ENCODE measurements around the gene RORC. TPM values are rescaled to one million over a fixed set of nuclear protein-coding genes. Genes with fewer than 3 reads are reported as not detected.

Gene RORC
- total RNA-seq, 1 donor from 2014 or later: not detected

DNA sequence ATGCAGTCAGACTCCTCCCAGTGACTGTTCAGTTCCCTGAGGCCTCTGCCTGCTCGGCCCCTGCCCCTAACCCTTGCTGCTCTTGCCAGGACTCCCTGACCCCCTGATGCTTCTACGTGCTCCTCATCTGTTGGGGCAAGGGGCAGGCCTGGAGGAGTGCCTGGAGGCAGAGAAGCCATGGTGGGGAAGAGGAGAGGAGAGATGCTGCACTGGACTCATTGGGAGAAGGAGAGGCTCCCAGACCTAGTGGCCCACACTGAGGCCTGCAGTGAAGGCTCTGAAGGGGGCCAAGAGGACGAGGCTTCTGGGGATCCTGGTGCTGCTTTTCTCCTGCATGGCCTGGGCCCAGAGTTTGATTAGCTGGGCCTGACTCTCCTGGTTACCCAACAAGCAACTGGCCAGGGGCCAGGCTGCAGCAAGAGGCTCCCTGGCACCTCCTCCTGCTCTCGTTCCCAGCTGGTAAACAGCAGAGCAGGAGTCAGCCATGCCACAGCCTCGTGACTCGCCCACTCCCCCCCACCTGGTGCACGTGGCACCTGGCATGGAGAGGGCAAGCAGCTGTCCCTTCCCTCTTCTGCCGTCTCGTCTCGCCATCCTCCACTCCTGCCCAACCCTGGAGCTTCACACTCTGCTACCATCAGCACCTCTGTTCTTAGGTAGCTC, 847 bp upstream of the RORC start:
- TF ChIP-seq, protein P1, sequence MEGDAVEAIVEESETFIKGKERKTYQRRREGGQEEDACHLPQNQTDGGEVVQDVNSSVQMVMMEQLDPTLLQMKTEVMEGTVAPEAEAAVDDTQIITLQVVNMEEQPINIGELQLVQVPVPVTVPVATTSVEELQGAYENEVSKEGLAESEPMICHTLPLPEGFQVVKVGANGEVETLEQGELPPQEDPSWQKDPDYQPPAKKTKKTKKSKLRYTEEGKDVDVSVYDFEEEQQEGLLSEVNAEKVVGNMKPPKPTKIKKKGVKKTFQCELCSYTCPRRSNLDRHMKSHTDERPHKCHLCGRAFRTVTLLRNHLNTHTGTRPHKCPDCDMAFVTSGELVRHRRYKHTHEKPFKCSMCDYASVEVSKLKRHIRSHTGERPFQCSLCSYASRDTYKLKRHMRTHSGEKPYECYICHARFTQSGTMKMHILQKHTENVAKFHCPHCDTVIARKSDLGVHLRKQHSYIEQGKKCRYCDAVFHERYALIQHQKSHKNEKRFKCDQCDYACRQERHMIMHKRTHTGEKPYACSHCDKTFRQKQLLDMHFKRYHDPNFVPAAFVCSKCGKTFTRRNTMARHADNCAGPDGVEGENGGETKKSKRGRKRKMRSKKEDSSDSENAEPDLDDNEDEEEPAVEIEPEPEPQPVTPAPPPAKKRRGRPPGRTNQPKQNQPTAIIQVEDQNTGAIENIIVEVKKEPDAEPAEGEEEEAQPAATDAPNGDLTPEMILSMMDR (IDR thresholded peaks at IDR 0.05; ENCODE audit: insufficient read depth, low read depth, low read length): no peak
- TF ChIP-seq EZH2 (IDR thresholded peaks at IDR 0.05; ENCODE audit: insufficient read depth, low read length): no peak
- H3K9me3 ChIP-seq (ENCODE audit: insufficient read depth, low read depth, low read length): no peaks in the 10 kb centered on the region
- DNase-seq (ENCODE audit: low read depth): no peak
- no peaks in the 10 kb centered on the region for H3K79me2 ChIP-seq (ENCODE audit: insufficient read depth, low read length)
- peaks cover 5% of the 10 kb centered on the region for H4K20me1 ChIP-seq (ENCODE audit: insufficient read depth, low read length)
- Mint-ChIP-seq H3K4me1 (ENCODE audit: low read depth, unreplicated experiment) (peaks cover 14% of the 10 kb centered on the region), H3K4me3 (ENCODE audit: unreplicated experiment) (no peak overlapping the region), H3K27me3 (ENCODE audit: low read depth, unreplicated experiment) (peaks cover 41% of the 10 kb centered on the region), H3K36me3 (ENCODE audit: low read depth, unreplicated experiment) (no peaks in the 10 kb centered on the region), H3K9me3 (ENCODE audit: unreplicated experiment) (no peaks in the 10 kb centered on the region), H3K27ac (ENCODE audit: unreplicated experiment) (no peak overlapping the region)
- H3K9ac ChIP-seq (ENCODE audit: low read length): no peak overlapping the region
- no peak overlapping the region for H3K4me2 ChIP-seq (ENCODE audit: low read length)
- no peak overlapping the region for H3K27ac ChIP-seq (ENCODE audit: low read depth, low read length)
- H3K4me1 ChIP-seq (ENCODE audit: insufficient read depth, low read length): no peaks in the 10 kb centered on the region
- no peak for FAIRE-seq
- peaks cover 5% of the 10 kb centered on the region for H3K27me3 ChIP-seq (ENCODE audit: insufficient read depth, low read length)
- H2AFZ ChIP-seq (ENCODE audit: low read depth, low read length): no peak overlapping the region
- H3K36me3 ChIP-seq (ENCODE audit: insufficient read depth, low read length): no peaks in the 10 kb centered on the region
- no peak overlapping the region for H3K4me3 ChIP-seq (ENCODE audit: insufficient read depth, low read depth, low read length)

GRCh38 chr1:151831256-151831591, 378 bp downstream of the RORC start:
- DNase-seq (ENCODE audit: low read depth) (no peak), FAIRE-seq (no peak)
- Histone ChIP-seq H3K27ac (ENCODE audit: low read depth, low read length) (no peak overlapping the region), H3K9ac (ENCODE audit: low read length) (no peak overlapping the region), H3K4me1 (ENCODE audit: insufficient read depth, low read length) (no peaks in the 10 kb centered on the region), H4K20me1 (ENCODE audit: insufficient read depth, low read length) (no peaks in the 10 kb centered on the region), H3K9me3 (ENCODE audit: insufficient read depth, low read depth, low read length) (no peaks in the 10 kb centered on the region), H3K4me2 (ENCODE audit: low read length) (no peak overlapping the region), H3K27me3 (ENCODE audit: insufficient read depth, low read length) (no peaks in the 10 kb centered on the region), H3K79me2 (ENCODE audit: insufficient read depth, low read length) (no peaks in the 10 kb centered on the region), H3K4me3 (ENCODE audit: insufficient read depth, low read depth, low read length) (no peak overlapping the region), H3K36me3 (ENCODE audit: insufficient read depth, low read length) (no peaks in the 10 kb centered on the region), H2AFZ (ENCODE audit: low read depth, low read length) (no peak overlapping the region)
- no peaks in the 10 kb centered on the region for H3K36me3 Mint-ChIP-seq (ENCODE audit: low read depth, unreplicated experiment)
- peaks cover 41% of the 10 kb centered on the region for H3K27me3 Mint-ChIP-seq (ENCODE audit: low read depth, unreplicated experiment)
- H3K4me3 Mint-ChIP-seq (ENCODE audit: unreplicated experiment): no peak overlapping the region
- H3K27ac Mint-ChIP-seq (ENCODE audit: unreplicated experiment): no peak overlapping the region
- TF ChIP-seq, protein P1 (IDR thresholded peaks at IDR 0.05; ENCODE audit: insufficient read depth, low read depth, low read length): no peak
- no peak for TF ChIP-seq EZH2 (IDR thresholded peaks at IDR 0.05; ENCODE audit: insufficient read depth, low read length)
- no peaks in the 10 kb centered on the region for H3K9me3 Mint-ChIP-seq (ENCODE audit: unreplicated experiment)
- peaks cover 6% of the 10 kb centered on the region for H3K4me1 Mint-ChIP-seq (ENCODE audit: low read depth, unreplicated experiment)

GRCh38 chr1:151830055-151830454, 1.5 kb downstream of the RORC start:
- H3K4me2 ChIP-seq (ENCODE audit: low read length): no peak overlapping the region
- H3K9me3 ChIP-seq (ENCODE audit: insufficient read depth, low read depth, low read length): no peaks in the 10 kb centered on the region
- no peak overlapping the region for H3K27ac Mint-ChIP-seq (ENCODE audit: unreplicated experiment)
- FAIRE-seq (no peak), DNase-seq (ENCODE audit: low read depth) (no peak)
- no peaks in the 10 kb centered on the region for H3K36me3 Mint-ChIP-seq (ENCODE audit: low read depth, unreplicated experiment)
- peaks cover 6% of the 10 kb centered on the region for H3K4me1 Mint-ChIP-seq (ENCODE audit: low read depth, unreplicated experiment)
- H3K4me3 Mint-ChIP-seq (ENCODE audit: unreplicated experiment): no peak overlapping the region
- no peak for TF ChIP-seq EZH2 (IDR thresholded peaks at IDR 0.05; ENCODE audit: insufficient read depth, low read length)
- TF ChIP-seq, protein P1 (IDR thresholded peaks at IDR 0.05; ENCODE audit: insufficient read depth, low read depth, low read length): no peak
- H2AFZ ChIP-seq (ENCODE audit: low read depth, low read length): no peak overlapping the region
- no peaks in the 10 kb centered on the region for H3K27me3 ChIP-seq (ENCODE audit: insufficient read depth, low read length)
- H3K79me2 ChIP-seq (ENCODE audit: insufficient read depth, low read length): no peaks in the 10 kb centered on the region
- no peaks in the 10 kb centered on the region for H4K20me1 ChIP-seq (ENCODE audit: insufficient read depth, low read length)
- H3K27ac ChIP-seq (ENCODE audit: low read depth, low read length): no peak overlapping the region
- peaks cover 43% of the 10 kb centered on the region for H3K27me3 Mint-ChIP-seq (ENCODE audit: low read depth, unreplicated experiment)
- H3K4me3 ChIP-seq (ENCODE audit: insufficient read depth, low read depth, low read length): no peak overlapping the region
- no peak overlapping the region for H3K9ac ChIP-seq (ENCODE audit: low read length)
- H3K36me3 ChIP-seq (ENCODE audit: insufficient read depth, low read length): no peaks in the 10 kb centered on the region
- H3K9me3 Mint-ChIP-seq (ENCODE audit: unreplicated experiment): peaks cover 2% of the 10 kb centered on the region
- no peaks in the 10 kb centered on the region for H3K4me1 ChIP-seq (ENCODE audit: insufficient read depth, low read length)
